H9 (cell line): ENCODE results near the gene MAGI1. TPM values are rescaled to one million over a fixed set of nuclear protein-coding genes. Genes with fewer than 3 reads are reported as not detected.

Experiments
- DNase-seq: peaks from one replicate; pipeline ENCODE4 v3.0.0-alpha.2; 2017
- H2AFZ ChIP-seq: one replicate; pipeline ENCODE4 v1.6.1; 2013; ENCODE audit warnings: mild to moderate bottlenecking, low read length, control low read depth, moderate library complexity
- H2AK5ac ChIP-seq: 2 replicates; pipeline ENCODE4 v1.6.1; 2013; ENCODE audit warnings: low read length, control low read depth, mixed read lengths; ENCODE audit not compliant: insufficient read length
- H2BK120ac ChIP-seq: one replicate; pipeline ENCODE4 v1.6.1; 2013; ENCODE audit warnings: low read depth, mild to moderate bottlenecking, low read length, control low read depth, inconsistent platforms; ENCODE audit not compliant: poor library complexity, severe bottlenecking
- H2BK12ac ChIP-seq: 2 replicates; pipeline ENCODE4 v1.6.1; 2013; ENCODE audit warnings: low read length, control low read depth, mixed read lengths, low read depth; ENCODE audit not compliant: insufficient read length
- H2BK15ac ChIP-seq: 2 replicates; pipeline ENCODE4 v1.6.1; 2013; ENCODE audit warnings: low read depth, low read length, control low read depth
- H2BK20ac ChIP-seq: one replicate; pipeline ENCODE4 v1.6.1; 2013; ENCODE audit warnings: low read depth, mild to moderate bottlenecking, low read length, control low read depth, inconsistent platforms; ENCODE audit not compliant: poor library complexity, severe bottlenecking
- H2BK5ac ChIP-seq: 2 replicates; pipeline ENCODE4 v1.6.1; 2013; ENCODE audit warnings: low read length, control low read depth, mixed read lengths; ENCODE audit not compliant: insufficient read length
- H3K14ac ChIP-seq: 2 replicates; pipeline ENCODE4 v1.6.1; 2013; ENCODE audit warnings: low read length, control low read depth; ENCODE audit not compliant: insufficient read depth
- H3K18ac ChIP-seq: 2 replicates; pipeline ENCODE4 v1.6.1; 2013; ENCODE audit warnings: low read depth, mild to moderate bottlenecking, mixed read lengths, low read length, control low read depth; ENCODE audit not compliant: insufficient read length
- H3K23ac ChIP-seq: 2 replicates; pipeline ENCODE4 v1.6.1; 2013; ENCODE audit warnings: low read length, control low read depth, mixed read lengths, low read depth; ENCODE audit not compliant: insufficient read length
- H3K23me2 ChIP-seq: 2 replicates; pipeline ENCODE4 v1.6.1; 2013; ENCODE audit warnings: low read depth, mild to moderate bottlenecking, mixed read lengths, low read length, control low read depth; ENCODE audit not compliant: insufficient read length, poor library complexity, severe bottlenecking
- H3K27ac ChIP-seq: 2 replicates; pipeline ENCODE4 v1.5.1; 2013; ENCODE audit warnings: low read length, control low read depth, mixed read lengths, low read depth; ENCODE audit not compliant: insufficient read length
- H3K27me3 ChIP-seq: 2 replicates; pipeline ENCODE4 v1.6.1; 2013; ENCODE audit warnings: low read length, control low read depth, inconsistent platforms; ENCODE audit not compliant: insufficient read depth
- H3K4ac ChIP-seq: 2 replicates; pipeline ENCODE4 v1.6.1; 2013; ENCODE audit warnings: low read depth, mild to moderate bottlenecking, control low read depth, inconsistent platforms, low read length, moderate library complexity
- H3K4me1 ChIP-seq: 2 replicates; pipeline ENCODE4 v1.6.1; 2013; ENCODE audit warnings: low read length, control low read depth, inconsistent platforms; ENCODE audit not compliant: insufficient read depth
- H3K4me2 ChIP-seq: 2 replicates; pipeline ENCODE4 v1.6.1; 2013; ENCODE audit warnings: low read length, control low read depth, mixed read lengths; ENCODE audit not compliant: insufficient read length, insufficient read depth
- H3K56ac ChIP-seq: 2 replicates; pipeline ENCODE4 v1.6.1; 2013; ENCODE audit warnings: low read depth, mild to moderate bottlenecking, mixed read lengths, low read length, control low read depth; ENCODE audit not compliant: insufficient read length
- H3K79me1 ChIP-seq: 2 replicates; pipeline ENCODE4 v1.6.1; 2013; ENCODE audit warnings: low read depth, mild to moderate bottlenecking, moderate library complexity, low read length, control low read depth, inconsistent platforms; ENCODE audit not compliant: insufficient read depth, poor library complexity, severe bottlenecking
- H3K79me2 ChIP-seq: 2 replicates; pipeline ENCODE4 v1.6.1; 2013; ENCODE audit warnings: low read length, control low read depth, inconsistent platforms; ENCODE audit not compliant: insufficient read depth
- H3K9ac ChIP-seq: 2 replicates; pipeline ENCODE4 v1.6.1; 2013; ENCODE audit warnings: low read length, control low read depth, mixed read lengths; ENCODE audit not compliant: insufficient read length; ENCODE audit errors: extremely low read depth
- H3K9me3 ChIP-seq: one replicate; pipeline ENCODE4 v1.6.1; 2013; ENCODE audit warnings: low read depth, low read length, inconsistent platforms; ENCODE audit not compliant: control insufficient read depth
- H3T11ph ChIP-seq: one replicate; pipeline ENCODE4 v1.6.1; 2013; ENCODE audit warnings: mild to moderate bottlenecking, low read length, control low read depth, inconsistent platforms
- H4K20me1 ChIP-seq: one replicate; pipeline ENCODE4 v1.6.1; 2013; ENCODE audit not compliant: control insufficient read depth, insufficient read length, insufficient read depth
- H4K5ac ChIP-seq: 2 replicates; pipeline ENCODE4 v1.6.1; 2013; ENCODE audit warnings: low read depth, mild to moderate bottlenecking, mixed read lengths, low read length, control low read depth; ENCODE audit not compliant: insufficient read length
- H4K8ac ChIP-seq: replicated peaks from 2 replicates; pipeline ENCODE4 v1.6.1; 2013; ENCODE audit warnings: low read length, control low read depth, mixed read lengths, low read depth; ENCODE audit not compliant: insufficient read length
- H4K91ac ChIP-seq: 2 replicates; pipeline ENCODE4 v1.6.1; 2013; ENCODE audit warnings: low read depth, mild to moderate bottlenecking, moderate library complexity, mixed read lengths, low read length, control low read depth; ENCODE audit not compliant: insufficient read length
- H3K27ac Mint-ChIP-seq, 3 experiments: 2 replicates in 2 of 3; 3 replicates in 1 of 3; pipeline ENCODE4 v1.8.0; 2020 to 2021; ENCODE audit warnings: mixed read lengths in 3 of 3, mild to moderate bottlenecking in 1 of 3, moderate library complexity in 1 of 3
- H3K27me3 Mint-ChIP-seq: 2 replicates; pipeline ENCODE4 v1.8.0; 2021; ENCODE audit warnings: low read depth, mild to moderate bottlenecking, moderate library complexity, mixed read lengths
- H3K36me3 Mint-ChIP-seq, 3 experiments: 2 replicates in 2 of 3; 3 replicates in 1 of 3; pipeline ENCODE4 v1.8.0; 2020 to 2021; ENCODE audit warnings: low read depth in 3 of 3, mixed read lengths in 3 of 3; ENCODE audit not compliant: insufficient read depth in 1 of 3
- H3K4me1 Mint-ChIP-seq, 2 experiments: 2 replicates each; pipeline ENCODE4 v1.8.0; 2020; ENCODE audit warnings: mixed read lengths in 2 of 2
- H3K4me3 Mint-ChIP-seq, 2 experiments: 2 replicates in 1 of 2; 3 replicates in 1 of 2; pipeline ENCODE4 v1.8.0; 2020 to 2021; ENCODE audit warnings: mild to moderate bottlenecking in 2 of 2, mixed read lengths in 2 of 2, moderate library complexity in 1 of 2
- H3K9me3 Mint-ChIP-seq, 2 experiments: 2 replicates in 1 of 2; 3 replicates in 1 of 2; pipeline ENCODE4 v1.8.0; 2020; ENCODE audit warnings: mild to moderate bottlenecking in 2 of 2, mixed read lengths in 2 of 2, moderate library complexity in 1 of 2
- total RNA-seq: library from RNA; stranded (reverse); gene quantifications from 2 replicates; pipeline ENCODE4 v1.2.1, GENCODE V29; 2021
- TF ChIP-seq, protein P1 (sequence below): fragments of 200-600 bp; sonication (generic); conservative IDR thresholded peaks from 3 replicates; pipeline ENCODE4 v1.8.0; 2021; ENCODE audit warnings: antibody characterized with exemption, mild to moderate bottlenecking

The MAGI1 gene
- total RNA-seq, 1 experiment from 2014 or later = 65.7 TPM

- H3K27me3 Mint-ChIP-seq = no peaks in the 10 kb centered on the region
- H3K79me2 ChIP-seq = peaks cover 3% of the 10 kb centered on the region; the same call in 1 of the 2 replicates
- no peaks in the 10 kb centered on the region for H4K20me1 ChIP-seq
Measured at GRCh38 chr3:65573548-65574116, 465.1 kb downstream of the MAGI1 start.

More at GRCh38 chr3:65573548-65574116, 465.1 kb downstream of the MAGI1 start:
- Histone ChIP-seq H4K8ac (no peak overlapping the region), H3K56ac (no peak overlapping the region), H2BK15ac (no peak overlapping the region), H3K79me1 (no peaks in the 10 kb centered on the region), H3K23me2 (no peaks in the 10 kb centered on the region), H3K14ac (no peak overlapping the region), H3K27me3 (no peaks in the 10 kb centered on the region), H2AK5ac (no peak overlapping the region), H3T11ph (no peak overlapping the region), H3K4me2 (no peak overlapping the region), H2BK120ac (no peak overlapping the region), H3K4me1 (no peaks in the 10 kb centered on the region; the same call in 1 of the 2 replicates), H4K5ac (no peak overlapping the region), H3K9ac (no peak overlapping the region), H2AFZ (no peak overlapping the region), H2BK12ac (no peak overlapping the region), H3K9me3 (no peaks in the 10 kb centered on the region), H3K18ac (no peak overlapping the region), H3K27ac (no peak overlapping the region), H2BK5ac (no peak overlapping the region), H3K23ac (no peak overlapping the region), H2BK20ac (no peak overlapping the region), H4K91ac (no peak overlapping the region), H3K4ac (no peak overlapping the region)
- Mint-ChIP-seq H3K4me1 (peaks cover 14 to 18% of the 10 kb centered on the region in 2 experiments), H3K36me3 (peaks cover 0 to 9% (median 6%) of the 10 kb centered on the region in 3 experiments; a peak in 5 of 7 replicates), H3K4me3 (no peak overlapping the region), H3K9me3 (peaks cover 0 to 4% of the 10 kb centered on the region in 2 experiments; a peak in 3 of 5 replicates), H3K27ac (no peak overlapping the region)
- TF ChIP-seq, protein P1, sequence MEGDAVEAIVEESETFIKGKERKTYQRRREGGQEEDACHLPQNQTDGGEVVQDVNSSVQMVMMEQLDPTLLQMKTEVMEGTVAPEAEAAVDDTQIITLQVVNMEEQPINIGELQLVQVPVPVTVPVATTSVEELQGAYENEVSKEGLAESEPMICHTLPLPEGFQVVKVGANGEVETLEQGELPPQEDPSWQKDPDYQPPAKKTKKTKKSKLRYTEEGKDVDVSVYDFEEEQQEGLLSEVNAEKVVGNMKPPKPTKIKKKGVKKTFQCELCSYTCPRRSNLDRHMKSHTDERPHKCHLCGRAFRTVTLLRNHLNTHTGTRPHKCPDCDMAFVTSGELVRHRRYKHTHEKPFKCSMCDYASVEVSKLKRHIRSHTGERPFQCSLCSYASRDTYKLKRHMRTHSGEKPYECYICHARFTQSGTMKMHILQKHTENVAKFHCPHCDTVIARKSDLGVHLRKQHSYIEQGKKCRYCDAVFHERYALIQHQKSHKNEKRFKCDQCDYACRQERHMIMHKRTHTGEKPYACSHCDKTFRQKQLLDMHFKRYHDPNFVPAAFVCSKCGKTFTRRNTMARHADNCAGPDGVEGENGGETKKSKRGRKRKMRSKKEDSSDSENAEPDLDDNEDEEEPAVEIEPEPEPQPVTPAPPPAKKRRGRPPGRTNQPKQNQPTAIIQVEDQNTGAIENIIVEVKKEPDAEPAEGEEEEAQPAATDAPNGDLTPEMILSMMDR = no peak
- DNase-seq = no peak
